GM12864 (cell line): ENCODE measurements around the gene MBOAT2.

Source experiments
- DNase-seq: peaks from one replicate; pipeline ENCODE4 v3.0.0-alpha.2; 2011; ENCODE audit warnings: low read depth
- H3K4me3 ChIP-seq: 2 replicates; pipeline ENCODE4 v1.5.1; 2011; ENCODE audit warnings: mild to moderate bottlenecking, low read depth, low read length, control low read depth
- TF ChIP-seq, protein P1 (sequence below): IDR thresholded peaks from 2 replicates; pipeline ENCODE4 v1.5.1; 2011; ENCODE audit warnings: low read depth, mild to moderate bottlenecking, moderate library complexity, low read length, control low read depth, inconsistent platforms; ENCODE audit errors: missing control alignments

Gene MBOAT2

DNA sequence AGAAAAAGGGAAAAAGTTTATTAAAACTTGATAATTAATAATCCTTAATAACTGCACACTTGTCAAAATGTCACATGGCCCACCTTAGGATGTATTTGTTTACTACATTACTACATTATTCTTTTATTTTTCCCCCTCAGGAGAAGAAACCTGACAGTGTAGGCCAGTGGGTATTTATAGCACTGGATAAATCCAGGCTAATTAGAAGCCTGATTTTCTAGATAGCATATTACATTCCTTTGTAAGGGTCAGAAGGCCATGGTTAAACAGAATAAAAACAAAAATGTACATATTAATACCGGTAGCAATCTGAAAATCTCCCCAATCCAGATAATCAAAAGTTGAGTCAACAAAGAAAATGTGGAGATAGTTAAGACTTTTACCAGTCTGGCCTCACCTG lies 144.6 kb downstream of the MBOAT2 start:
- TF ChIP-seq, protein P1, sequence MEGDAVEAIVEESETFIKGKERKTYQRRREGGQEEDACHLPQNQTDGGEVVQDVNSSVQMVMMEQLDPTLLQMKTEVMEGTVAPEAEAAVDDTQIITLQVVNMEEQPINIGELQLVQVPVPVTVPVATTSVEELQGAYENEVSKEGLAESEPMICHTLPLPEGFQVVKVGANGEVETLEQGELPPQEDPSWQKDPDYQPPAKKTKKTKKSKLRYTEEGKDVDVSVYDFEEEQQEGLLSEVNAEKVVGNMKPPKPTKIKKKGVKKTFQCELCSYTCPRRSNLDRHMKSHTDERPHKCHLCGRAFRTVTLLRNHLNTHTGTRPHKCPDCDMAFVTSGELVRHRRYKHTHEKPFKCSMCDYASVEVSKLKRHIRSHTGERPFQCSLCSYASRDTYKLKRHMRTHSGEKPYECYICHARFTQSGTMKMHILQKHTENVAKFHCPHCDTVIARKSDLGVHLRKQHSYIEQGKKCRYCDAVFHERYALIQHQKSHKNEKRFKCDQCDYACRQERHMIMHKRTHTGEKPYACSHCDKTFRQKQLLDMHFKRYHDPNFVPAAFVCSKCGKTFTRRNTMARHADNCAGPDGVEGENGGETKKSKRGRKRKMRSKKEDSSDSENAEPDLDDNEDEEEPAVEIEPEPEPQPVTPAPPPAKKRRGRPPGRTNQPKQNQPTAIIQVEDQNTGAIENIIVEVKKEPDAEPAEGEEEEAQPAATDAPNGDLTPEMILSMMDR: no peak
- no peak for DNase-seq
- no peak overlapping the region for H3K4me3 ChIP-seq

DNA sequence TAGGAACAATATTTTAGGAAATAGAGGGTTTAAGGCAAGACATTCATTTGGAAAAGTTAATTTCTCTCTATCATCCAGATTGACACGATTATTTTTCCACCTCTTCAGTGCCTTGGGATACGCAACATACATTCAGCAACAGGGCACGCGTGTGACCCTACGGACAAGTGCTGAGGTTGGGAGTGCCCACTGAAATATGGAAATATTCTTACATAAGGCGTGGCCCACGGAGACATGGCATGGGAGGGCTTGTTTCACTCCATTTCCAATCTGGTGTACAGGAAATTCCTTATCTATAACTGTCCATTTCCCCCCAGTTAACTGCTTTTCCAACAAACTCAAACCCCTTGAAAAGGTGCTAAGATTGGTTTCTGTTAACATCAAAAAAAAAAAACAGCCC lies 145.2 kb downstream of the MBOAT2 start:
- H3K4me3 ChIP-seq: no peak overlapping the region
- TF ChIP-seq, protein P1: no peak
- no peak for DNase-seq

DNA sequence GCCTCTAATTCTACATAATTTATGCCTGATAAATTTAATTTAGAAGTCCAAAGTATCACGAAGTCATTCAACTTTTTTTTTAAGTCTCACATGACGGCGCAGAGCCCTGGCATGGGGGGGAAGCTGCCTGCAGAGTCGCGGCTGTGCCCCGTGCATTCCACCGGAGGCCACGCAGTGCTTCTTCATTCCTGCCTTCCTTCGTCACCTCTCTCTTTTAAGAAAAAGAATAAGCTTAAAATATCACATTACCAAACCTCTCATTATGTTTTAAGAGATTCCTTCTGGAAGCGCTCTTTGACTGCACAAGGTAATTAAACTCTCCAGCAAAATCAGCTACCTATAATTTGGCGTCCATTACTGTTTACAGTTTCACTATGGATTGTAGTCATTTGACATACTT lies 145.8 kb downstream of the MBOAT2 start:
- no peak overlapping the region for H3K4me3 ChIP-seq
- TF ChIP-seq, protein P1: no peak
- DNase-seq: no peak

DNA sequence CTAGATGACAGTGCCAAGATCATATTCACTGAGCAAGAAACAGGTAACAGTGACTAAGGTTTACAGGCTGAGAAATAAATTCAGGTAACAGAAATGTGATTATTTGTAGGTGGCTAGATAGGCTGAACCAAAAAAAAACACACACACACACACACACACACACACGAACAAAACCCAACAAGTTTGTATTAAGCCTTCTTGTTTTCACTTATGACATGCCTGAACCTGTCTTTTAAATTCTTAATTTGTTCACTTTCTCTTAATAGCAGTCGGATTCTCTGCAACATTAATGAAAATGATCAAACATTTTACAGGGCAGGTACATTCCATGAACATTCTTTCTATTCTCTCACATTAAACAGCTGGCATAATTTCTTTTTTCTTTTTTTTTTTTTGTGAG lies 147.3 kb downstream of the MBOAT2 start:
- H3K4me3 ChIP-seq: no peak overlapping the region
- no peak for DNase-seq
- TF ChIP-seq, protein P1: no peak

DNA sequence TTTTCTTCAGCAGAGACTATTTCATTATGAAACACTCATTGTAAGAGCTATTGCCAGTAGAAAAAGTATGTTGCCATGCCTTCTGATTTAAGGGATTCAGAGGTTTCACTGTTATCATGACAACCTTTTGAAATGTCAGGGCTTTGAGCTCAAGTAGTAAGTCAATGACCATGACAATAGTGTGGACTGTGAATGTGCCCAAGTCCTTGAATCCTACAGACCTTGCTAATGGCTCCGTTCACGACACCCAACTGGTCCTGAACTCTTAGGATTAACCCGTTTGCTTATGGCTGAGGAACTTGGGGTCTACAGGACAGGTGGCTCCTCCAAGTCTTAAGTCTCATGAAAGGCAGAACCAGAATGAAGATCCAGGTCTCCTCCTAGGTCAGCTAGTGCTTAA lies 148.5 kb downstream of the MBOAT2 start:
- no peak overlapping the region for H3K4me3 ChIP-seq
- no peak for DNase-seq
- TF ChIP-seq, protein P1: no peak

DNA sequence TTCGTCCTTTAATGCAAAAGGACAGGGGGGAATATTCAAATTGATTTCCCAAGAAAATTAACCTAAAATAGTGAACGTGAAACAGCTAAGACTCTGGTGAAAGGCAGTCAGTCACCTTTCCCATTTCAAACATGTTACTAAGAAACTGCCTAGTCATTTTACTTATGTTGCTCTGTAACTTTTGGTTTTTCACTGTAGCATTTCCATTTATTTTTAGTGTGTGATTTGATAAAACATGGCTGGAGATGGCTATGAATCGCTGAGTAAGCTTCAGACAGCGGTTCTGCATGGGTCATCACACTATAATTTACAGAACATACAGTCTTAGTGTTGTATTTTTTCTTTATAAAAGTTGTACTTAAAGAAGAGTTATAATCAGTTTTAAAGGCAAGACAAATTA lies 150.1 kb downstream of the MBOAT2 start:
- TF ChIP-seq, protein P1: no peak
- no peak for DNase-seq
- H3K4me3 ChIP-seq: no peak overlapping the region

DNA sequence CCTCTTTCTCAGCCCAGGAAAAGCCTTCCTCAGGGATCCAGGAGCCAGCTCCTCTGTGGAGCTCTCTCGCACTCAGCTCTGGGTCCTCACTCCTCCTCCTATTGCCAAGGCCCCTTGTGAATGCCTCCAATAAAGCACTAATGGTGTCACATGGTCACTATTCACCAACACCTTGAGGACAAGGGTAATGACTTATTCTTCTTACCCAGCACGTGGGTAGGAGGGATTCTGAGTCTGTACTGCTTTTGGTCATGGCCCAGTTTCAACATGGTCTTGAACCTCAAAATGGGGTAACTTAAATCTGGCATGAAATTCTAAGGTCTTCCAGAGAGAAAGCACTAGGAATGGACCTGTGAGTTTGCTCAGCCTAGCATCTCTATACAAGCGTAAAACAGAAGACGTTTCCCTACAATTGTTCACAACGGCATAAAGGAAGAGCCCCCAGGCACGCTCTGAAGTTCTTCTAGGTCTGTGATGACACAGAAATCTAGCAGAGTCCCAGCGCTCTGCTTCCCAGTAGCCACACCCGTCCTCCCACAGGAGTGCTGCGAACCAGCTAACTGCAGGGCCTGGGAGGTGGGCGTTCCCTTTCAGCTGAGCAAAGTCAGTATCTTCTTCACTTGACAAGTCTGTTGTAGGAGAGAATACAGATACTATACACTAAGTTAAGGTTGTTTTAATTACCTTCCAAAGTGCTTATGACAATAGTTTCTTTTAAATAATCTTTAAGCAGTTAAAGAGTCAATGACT lies 151.5 kb downstream of the MBOAT2 start:
- DNase-seq: no peak
- H3K4me3 ChIP-seq: no peak overlapping the region
- TF ChIP-seq, protein P1: no peak
